RPMI7951 (cell line): ENCODE results near the gene TDRD1. TPM values are rescaled to one million over a fixed set of nuclear protein-coding genes. Genes with fewer than 3 reads are reported as not detected.

Experiments
- total RNA-seq: library from RNA; depleted of rRNA; stranded (reverse); fragments of >200 nt; shearing (Covaris generic); gene quantifications from 2 replicates; pipeline ENCODE4 v1.2.3, GENCODE V29; 2014; rRNA removed

TDRD1 gene
- total RNA-seq, 1 experiment from 2014 or later = not detected

Other genes with a start within 250 kb of the TDRD1 start
- gene ADRB1, start 135.5 kb upstream of the TDRD1 start, total RNA-seq = not detected in 2 replicates
- 5.8 and 10.0 TPM in 2 replicates for gene CCDC186, start 5.2 kb upstream of the TDRD1 start, total RNA-seq
- gene VWA2, start 59.9 kb downstream of the TDRD1 start, total RNA-seq = not detected in 2 replicates
- 1.7 and 2.0 TPM in 2 replicates for gene AFAP1L2, start 225.1 kb downstream of the TDRD1 start, total RNA-seq